Activated effector memory CD4-positive, alpha-beta T cell treated with anti-CD3 and anti-CD28 coated beads, Interleukin-2, amount 50 U/mL, for 16 hours (primary cell): Measurements from ENCODE around the gene ZNF615.
"Not testable (repeated sequence)": the region's sequence is repeated elsewhere in the genome, so short reads cannot be mapped to it uniquely, and the experiment has no call there.

Experiments
- DNase-seq: peaks from one replicate; pipeline ENCODE4 v3.0.0-alpha.2; 2020

ZNF615 gene

GRCh38 chr19:52007806-52008557, at the start of gene ZNF615:
TSS of gene ZNF615 (minus strand) at chr19:52008211. CDS start at chr19:52003711, 4,500 bp downstream.
- DNase-seq: peak; percentile 96

GRCh38 chr19:52056480-52056879, 48.5 kb upstream of the ZNF615 start:
- DNase-seq: not testable (repeated sequence)

GRCh38 chr19:52051736-52052135, 43.7 kb upstream of the ZNF615 start:
- not testable (repeated sequence) for DNase-seq

- DNase-seq: peak; percentile 93
Measured at GRCh38 chr19:52048555-52049501, 40.8 kb upstream of the ZNF615 start, which contains the start of gene ZNF432. TSS of gene ZNF432 (minus strand) at chr19:52048838. CDS start at chr19:52046868, 1,970 bp downstream.

- no peak for DNase-seq
Measured at GRCh38 chr19:52039169-52039568, 31.2 kb upstream of the ZNF615 start.

GRCh38 chr19:52034051-52034728, 26.2 kb upstream of the ZNF615 start:
- DNase-seq: no peak

DNA sequence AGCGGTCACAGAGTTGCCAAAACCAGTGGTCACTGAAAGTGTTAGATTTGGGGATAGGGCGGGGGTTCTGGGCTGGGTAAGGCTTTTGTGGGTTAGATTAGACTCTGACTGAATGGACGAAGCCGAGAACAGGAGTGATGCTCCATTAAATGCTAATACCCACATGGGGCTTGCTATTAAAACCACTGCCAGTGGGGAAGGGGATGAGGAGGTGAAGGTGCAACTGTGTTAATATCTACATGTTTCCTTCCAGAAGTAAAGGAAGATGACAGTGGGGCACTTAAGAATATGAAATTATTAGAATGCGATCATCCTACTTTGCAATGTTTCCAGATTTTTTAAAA, 20.7 kb upstream of the ZNF615 start:
- DNase-seq: no peak

- DNase-seq: peak; percentile 94
Measured at GRCh38 chr19:52028027-52028779, 20.2 kb upstream of the ZNF615 start, which contains the start of gene ZNF614. TSS of gene ZNF614 (minus strand) at chr19:52028379. CDS start at chr19:52025745, 2,634 bp downstream.

GRCh38 chr19:52026255-52026990, 18.4 kb upstream of the ZNF615 start:
- not testable (repeated sequence) for DNase-seq

- DNase-seq: not testable (repeated sequence)
Measured at GRCh38 chr19:52024478-52024877, 16.5 kb upstream of the ZNF615 start.

DNA sequence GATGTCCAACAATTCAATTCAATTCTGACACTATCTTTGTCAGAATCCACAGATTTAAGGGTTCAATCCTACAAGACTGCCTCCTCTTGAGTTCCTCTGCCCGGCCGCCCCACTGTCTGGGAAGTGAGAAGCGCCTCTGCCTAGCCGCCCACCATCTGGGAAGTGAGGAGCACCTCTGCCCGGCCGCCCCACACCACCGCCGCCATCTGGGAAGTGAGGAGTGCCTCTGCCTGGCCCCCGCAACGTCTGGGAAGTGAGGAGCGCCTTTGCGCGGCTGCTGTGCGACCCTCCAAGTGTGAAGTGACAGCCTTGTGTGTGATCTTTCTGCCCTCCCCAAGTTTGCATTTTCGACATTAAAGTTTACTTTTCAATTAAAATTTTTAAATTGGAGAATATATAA, 14.2 kb upstream of the ZNF615 start:
- no peak for DNase-seq

DNA sequence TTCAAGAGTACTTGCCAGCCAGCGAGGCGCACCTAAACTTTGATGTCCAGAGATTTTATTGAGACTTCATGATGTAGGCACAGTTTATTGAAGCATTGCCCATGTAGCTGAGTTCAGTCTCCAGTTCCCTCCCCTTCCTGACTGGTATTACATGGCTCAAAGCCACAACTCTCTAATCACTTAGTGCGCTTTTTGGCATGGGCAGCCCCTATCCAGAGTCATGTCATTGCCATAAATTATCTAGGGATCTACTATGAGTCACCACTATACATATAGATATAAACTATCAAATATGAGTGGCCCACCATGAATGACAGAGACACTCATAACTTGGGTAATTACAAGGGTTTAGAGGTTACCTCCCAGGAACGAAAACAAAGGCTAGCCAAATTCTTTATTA, 12.5 kb upstream of the ZNF615 start:
- DNase-seq: no peak

DNA sequence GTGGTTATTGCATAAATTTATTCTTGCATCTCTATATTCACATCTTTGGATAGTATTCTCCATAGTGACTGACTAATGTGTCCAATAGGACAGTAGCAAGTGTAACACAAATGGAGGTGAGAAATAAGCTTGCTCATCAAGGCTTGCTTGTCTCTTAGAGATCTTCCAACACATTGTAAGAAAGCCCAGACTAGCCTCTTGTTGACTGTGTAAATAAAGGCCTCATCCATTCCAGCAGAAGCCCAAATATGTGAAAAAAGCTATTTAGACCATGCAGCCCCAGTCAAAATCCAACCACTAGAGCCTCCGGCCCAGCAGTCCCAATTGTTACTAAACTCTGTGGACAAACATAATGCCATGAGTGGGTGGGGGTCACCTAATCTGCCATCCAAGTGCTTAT, 2.7 kb upstream of the ZNF615 start:
- no peak for DNase-seq

- no peak for DNase-seq
Measured at GRCh38 chr19:52007451-52007805, 583 bp downstream of the ZNF615 start.

GRCh38 chr19:51994048-51994644, 13.9 kb downstream of the ZNF615 start:
- no peak for DNase-seq

DNA sequence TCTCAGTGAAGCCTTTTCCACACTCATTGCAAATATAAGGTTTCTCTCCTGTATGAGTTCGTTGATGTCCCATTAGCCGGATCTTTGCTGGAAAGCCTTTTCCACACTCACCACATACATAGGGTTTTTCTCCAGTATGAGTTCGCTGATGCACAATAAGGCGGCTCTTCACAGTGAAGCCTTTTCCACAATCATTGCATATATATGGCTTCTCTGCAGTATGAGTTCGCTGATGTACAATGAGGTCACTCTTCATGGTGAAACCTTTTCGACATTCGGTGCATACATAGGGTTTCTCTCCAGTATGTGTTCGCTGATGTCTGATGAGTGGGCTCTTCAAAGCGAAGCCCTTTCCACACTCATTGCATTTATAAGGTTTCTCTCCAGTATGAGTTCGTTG, 14.6 kb downstream of the ZNF615 start:
- no peak for DNase-seq

GRCh38 chr19:51986309-51987291, 21.4 kb downstream of the ZNF615 start, which contains the start of gene ZNF350:
TSS of gene ZNF350 (minus strand) at chr19:51986840. CDS start at chr19:51974360, 12,480 bp downstream.
- peak; percentile 96 for DNase-seq

- DNase-seq: no peak
Measured at GRCh38 chr19:51983361-51983760, 24.6 kb downstream of the ZNF615 start.

DNA sequence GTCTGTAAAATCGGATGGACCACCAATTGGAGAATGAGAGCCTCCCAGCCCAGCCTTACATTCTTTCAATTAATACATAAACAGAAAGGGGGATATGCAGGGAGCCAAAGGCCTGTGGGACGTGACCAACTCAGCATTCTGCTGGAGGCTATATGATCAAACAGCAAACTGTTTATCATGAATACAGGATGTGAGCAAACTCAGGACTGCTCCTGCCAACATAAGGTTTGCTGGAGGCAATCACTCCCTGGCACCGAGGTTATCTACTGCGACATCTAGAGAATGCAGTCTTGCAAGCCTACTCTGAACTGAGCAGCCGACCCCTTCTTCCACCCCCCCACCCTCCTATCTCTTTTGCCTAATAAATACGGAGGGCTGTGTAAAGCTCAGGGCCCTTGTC, 27.1 kb downstream of the ZNF615 start:
- not testable (repeated sequence) for DNase-seq
